ENCODE data around the gene PLXNA4.

Gene PLXNA4

GRCh38 chr7:132077971-132078685 is 498.1 kb downstream of the PLXNA4 start:
- TF ChIP-seq CTCF (IDR thresholded peaks at IDR 0.05): no peak

- TF ChIP-seq CTCF (IDR thresholded peaks at IDR 0.05): no peak
Observed at GRCh38 chr7:132076301-132077035, 499.8 kb downstream of the PLXNA4 start.

GRCh38 chr7:132075515-132075914 is 500.8 kb downstream of the PLXNA4 start:
- TF ChIP-seq CTCF (IDR thresholded peaks at IDR 0.05): no peak

DNA sequence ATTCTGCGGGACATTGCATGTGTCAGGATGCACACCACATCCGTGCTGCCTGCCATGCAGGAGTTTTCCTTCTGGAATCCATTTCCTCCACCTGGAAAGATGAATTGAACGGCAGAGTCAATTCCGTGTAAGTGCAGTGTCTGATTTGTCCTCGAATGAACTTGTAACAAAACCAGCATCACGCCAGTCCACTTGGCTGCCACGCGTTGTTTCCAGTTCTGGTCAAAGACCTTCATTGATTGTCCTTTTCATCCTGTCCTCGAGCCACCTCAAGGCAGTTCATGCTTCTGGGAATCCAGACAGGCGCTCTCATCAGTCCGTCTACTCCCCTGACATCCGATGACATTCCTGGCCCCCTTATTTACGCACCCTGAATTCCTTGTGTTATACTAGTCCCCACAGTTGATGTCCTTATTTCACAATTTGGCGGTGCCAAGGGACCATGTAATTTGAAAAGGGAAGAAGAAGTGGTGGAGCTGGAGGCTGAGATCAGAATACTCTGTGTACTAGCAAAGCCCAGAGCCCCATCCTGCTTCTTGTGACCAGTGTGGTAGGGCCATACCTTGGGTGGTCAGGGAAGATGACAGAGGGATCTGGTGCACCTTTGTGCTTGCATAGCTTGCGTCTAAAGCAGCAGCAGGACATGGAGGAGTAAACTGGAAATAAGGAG is 502.2 kb downstream of the PLXNA4 start:
- TF ChIP-seq CTCF (IDR thresholded peaks at IDR 0.05): no peak

Data from LNCAP (cell line).